OCI-LY1 (cell line): ENCODE results near the gene ARHGAP10.

Experiments
- H2AFZ ChIP-seq: fragments of 200-600 bp; sonication (generic), shearing (Covaris generic); 2 replicates; pipeline ENCODE4 v1.6.0; 2014; ENCODE audit warnings: antibody characterized with exemption, mild to moderate bottlenecking, low read length
- H3F3A ChIP-seq: fragments of 200-600 bp; sonication (generic), shearing (Covaris generic); 2 replicates; pipeline ENCODE4 v1.6.0; 2014; ENCODE audit warnings: mild to moderate bottlenecking, antibody characterized with exemption, low read length, moderate library complexity; ENCODE audit not compliant: insufficient read depth
- H3K27ac ChIP-seq: fragments of 200-600 bp; sonication (generic); 2 replicates; pipeline ENCODE4 v1.5.1; 2014; ENCODE audit warnings: low read length, mixed run types, mild to moderate bottlenecking, low read depth; ENCODE audit not compliant: poor library complexity, severe bottlenecking
- H3K27me3 ChIP-seq: fragments of 200-600 bp; sonication (generic); 2 replicates; pipeline ENCODE4 v1.6.0; 2014; ENCODE audit warnings: antibody characterized with exemption, mild to moderate bottlenecking, low read length, moderate library complexity; ENCODE audit not compliant: insufficient read depth
- H3K36me3 ChIP-seq: fragments of 200-600 bp; sonication (generic); 2 replicates; pipeline ENCODE4 v1.6.1; 2014; ENCODE audit warnings: mild to moderate bottlenecking, antibody characterized with exemption, low read length, moderate library complexity, mixed read lengths; ENCODE audit not compliant: insufficient read depth
- H3K4me1 ChIP-seq: fragments of 200-600 bp; sonication (generic); 2 replicates; pipeline ENCODE4 v1.5.1; 2014; ENCODE audit warnings: mild to moderate bottlenecking, low read length, moderate library complexity; ENCODE audit not compliant: insufficient read depth, severe bottlenecking
- H3K4me2 ChIP-seq: fragments of 200-600 bp; sonication (generic), shearing (Covaris generic); 2 replicates; pipeline ENCODE4 v1.6.1; 2014; ENCODE audit warnings: low read length
- H3K4me3 ChIP-seq: fragments of 200-600 bp; sonication (generic); 2 replicates; pipeline ENCODE4 v1.5.1; 2014; ENCODE audit warnings: low read length, low read depth, mild to moderate bottlenecking, mixed read lengths; ENCODE audit not compliant: poor library complexity, severe bottlenecking
- H3K79me2 ChIP-seq: fragments of 200-600 bp; shearing (Covaris generic); 2 replicates; pipeline ENCODE4 v1.6.1; 2016; ENCODE audit warnings: mixed run types, low read length, mixed read lengths; ENCODE audit not compliant: insufficient read depth
- H3K9ac ChIP-seq: fragments of 200-600 bp; sonication (generic), shearing (Covaris generic); 2 replicates; pipeline ENCODE4 v1.6.1; 2014; ENCODE audit warnings: mild to moderate bottlenecking, low read length, mixed read lengths
- H3K9me2 ChIP-seq: fragments of 200-600 bp; sonication (generic), shearing (Covaris generic); 2 replicates; pipeline ENCODE4 v1.6.1; 2014; ENCODE audit warnings: low read depth, mild to moderate bottlenecking, low read length, mixed read lengths
- H3K9me3 ChIP-seq: fragments of 200-600 bp; shearing (Covaris generic); 2 replicates; pipeline ENCODE4 v1.6.1; 2014; ENCODE audit warnings: low read length, mixed read lengths
- H4K20me1 ChIP-seq: fragments of 200-600 bp; sonication (generic), shearing (Covaris generic); 2 replicates; pipeline ENCODE4 v1.6.0; 2016; ENCODE audit warnings: mild to moderate bottlenecking, low read length; ENCODE audit not compliant: insufficient read depth
- CTCF ChIP-seq: fragments of 200-600 bp; sonication (generic), shearing (Covaris generic); IDR thresholded peaks from 2 replicates; pipeline ENCODE4 v1.5.1; 2017; ENCODE audit warnings: mild to moderate bottlenecking, antibody characterized with exemption, low read length, moderate library complexity, mixed read lengths
- EZH2 ChIP-seq: fragments of 200-600 bp; sonication (generic), shearing (Covaris generic); IDR thresholded peaks from 2 replicates; pipeline ENCODE4 v1.8.0; 2017; ENCODE audit warnings: borderline replicate concordance, mixed run types, mild to moderate bottlenecking, antibody characterized with exemption, low read length, moderate library complexity, mixed read lengths

The ARHGAP10 gene

GRCh38 chr4:148108766-148109165 lies 376.9 kb downstream of the ARHGAP10 start:
- H4K20me1 ChIP-seq, result no peaks in the 10 kb centered on the region
- no peak overlapping the region for H3K9ac ChIP-seq
- H3K4me2 ChIP-seq, result no peak overlapping the region
- no peak overlapping the region for H2AFZ ChIP-seq
- H3K27ac ChIP-seq, result no peak overlapping the region
- no peaks in the 10 kb centered on the region for H3K27me3 ChIP-seq
- H3F3A ChIP-seq, result no peaks in the 10 kb centered on the region
- no peaks in the 10 kb centered on the region for H3K9me2 ChIP-seq
- TF ChIP-seq CTCF (no peak), EZH2 (no peak)
- no peaks in the 10 kb centered on the region for H3K36me3 ChIP-seq
- no peaks in the 10 kb centered on the region for H3K4me1 ChIP-seq
- no peaks in the 10 kb centered on the region for H3K79me2 ChIP-seq
- no peaks in the 10 kb centered on the region for H3K9me3 ChIP-seq
- no peak overlapping the region for H3K4me3 ChIP-seq

GRCh38 chr4:148109216-148109615 lies 377.3 kb downstream of the ARHGAP10 start:
- no peak overlapping the region for H3K4me2 ChIP-seq
- no peaks in the 10 kb centered on the region for H3K4me1 ChIP-seq
- no peaks in the 10 kb centered on the region for H3K79me2 ChIP-seq
- H3K27ac ChIP-seq, result no peak overlapping the region
- H3K9me3 ChIP-seq, result no peaks in the 10 kb centered on the region
- H3K36me3 ChIP-seq, result no peaks in the 10 kb centered on the region
- H4K20me1 ChIP-seq, result no peaks in the 10 kb centered on the region
- H3K9ac ChIP-seq, result no peak overlapping the region
- H3K27me3 ChIP-seq, result no peaks in the 10 kb centered on the region
- H2AFZ ChIP-seq, result no peak overlapping the region
- no peak overlapping the region for H3K4me3 ChIP-seq
- TF ChIP-seq CTCF (no peak), EZH2 (no peak)
- H3F3A ChIP-seq, result no peaks in the 10 kb centered on the region
- no peaks in the 10 kb centered on the region for H3K9me2 ChIP-seq

- Histone ChIP-seq H3K27me3 (no peaks in the 10 kb centered on the region), H3K79me2 (no peaks in the 10 kb centered on the region), H3K36me3 (no peaks in the 10 kb centered on the region), H3K9me3 (no peaks in the 10 kb centered on the region), H3F3A (no peaks in the 10 kb centered on the region), H3K9ac (no peak overlapping the region), H3K27ac (no peak overlapping the region), H4K20me1 (no peaks in the 10 kb centered on the region), H3K4me2 (no peak overlapping the region), H3K4me1 (no peaks in the 10 kb centered on the region), H3K9me2 (no peaks in the 10 kb centered on the region), H2AFZ (no peak overlapping the region), H3K4me3 (no peak overlapping the region)
- TF ChIP-seq EZH2 (no peak), CTCF (no peak)
These were observed 378.3 kb downstream of the ARHGAP10 start for GRCh38 chr4:148110169-148110568.
